Panc1 (cell line): ENCODE results near the gene RAB3IL1. TPM values are rescaled to one million over a fixed set of nuclear protein-coding genes. Genes with fewer than 3 reads are reported as not detected.

Experiments
- ATAC-seq: fragments of 200-7000 bp; cut with Tn5 transposase; 2 replicates; pipeline ENCODE4 v1.9.1; 2020; ENCODE audit warnings: mild to moderate bottlenecking, moderate library complexity
- BruUV-seq: library from RNA; stranded (reverse); fragments of 400-500 nt; replicated peaks from 2 replicates; lab custom pipeline; 2021; lab: Mats Ljungman, UMichigan
- CTCF ChIA-PET: fragments of 300-600 bp; sonication (Branson Sonifier 250); formaldehyde crosslinking; loops from one replicate; lab custom pipeline; 2022; ENCODE audit warnings: antibody characterized with exemption; lab: Charles Lee
- POLR2A ChIA-PET: fragments of 300-600 bp; sonication (Branson Sonifier 250); formaldehyde crosslinking; loops from one replicate; lab custom pipeline; 2022; ENCODE audit warnings: antibody characterized with exemption; lab: Charles Lee
- DNase-seq: peaks from one replicate; pipeline ENCODE4 v3.0.0-alpha.2; 2010; ENCODE audit warnings: low read depth, low spot score
- H3K27ac ChIP-seq: 2 replicates; pipeline ENCODE4 v1.5.1; 2011; ENCODE audit warnings: mild to moderate bottlenecking, low read length, inconsistent platforms
- H3K27me3 ChIP-seq: fragments of 200-500 bp; sonication (Bioruptor generic); 2 replicates; pipeline ENCODE4 v1.6.0; 2014; ENCODE audit warnings: low read length, inconsistent platforms; ENCODE audit not compliant: control insufficient read depth, insufficient read depth
- H3K36me3 ChIP-seq: fragments of 200-500 bp; sonication (Bioruptor generic); 2 replicates; pipeline ENCODE4 v1.5.1; 2014; ENCODE audit warnings: inconsistent platforms, mild to moderate bottlenecking, low read length, moderate library complexity; ENCODE audit not compliant: control insufficient read depth, insufficient read depth
- H3K4me1 ChIP-seq: 2 replicates; pipeline ENCODE4 v1.5.1; 2011; ENCODE audit warnings: inconsistent platforms, mild to moderate bottlenecking, low read length, moderate library complexity; ENCODE audit not compliant: control insufficient read depth, insufficient read depth
- H3K4me3 ChIP-seq, 2 experiments: 2 replicates each; pipeline ENCODE4 v1.5.1; 2011 to 2012; ENCODE audit warnings: low read depth in 2 of 2, low read length in 2 of 2, mild to moderate bottlenecking in 2 of 2, inconsistent platforms in 1 of 2, moderate library complexity in 1 of 2
- H3K9me3 ChIP-seq: fragments of 200-500 bp; sonication (Bioruptor generic); 2 replicates; pipeline ENCODE4 v1.5.1; 2014; ENCODE audit warnings: low read depth, mild to moderate bottlenecking, inconsistent platforms, low read length, moderate library complexity; ENCODE audit not compliant: control insufficient read depth, insufficient read depth
- POLR2AphosphoS5 ChIP-seq: IDR thresholded peaks from 2 replicates; pipeline ENCODE4 v1.6.1; 2012; ENCODE audit warnings: mild to moderate bottlenecking, low read depth, low read length, moderate library complexity
- SIN3A ChIP-seq: IDR thresholded peaks from 2 replicates; pipeline ENCODE4 v1.6.1; 2012; ENCODE audit warnings: low read depth, mild to moderate bottlenecking, low read length, moderate library complexity, borderline replicate concordance; ENCODE audit not compliant: insufficient read depth
- TCF7L2 ChIP-seq: IDR thresholded peaks from 2 replicates; pipeline ENCODE4 v1.6.1; 2011; ENCODE audit warnings: mild to moderate bottlenecking, low read depth, low read length, inconsistent platforms
- in situ Hi-C: cut with HindIII; loops from 2 replicates; pipeline ENCODE4 v1.10.0; 2016; ENCODE audit warnings: low sequenced_read_pairs, low pct_unique_long_range_greater_than_20kb
- intact Hi-C: fragments of 100-400 bp; cut with micrococcal nuclease; formaldehyde crosslinking; loops from one replicate; pipeline ENCODE4 v1.10.0; 2022; ENCODE audit not compliant: unreplicated experiment
- total RNA-seq: library from RNA; stranded (reverse); gene quantifications from one replicate; pipeline ENCODE4 v1.2.1, GENCODE V29; 2021; ENCODE audit not compliant: unreplicated experiment
- TF ChIP-seq, protein P1 (sequence below): fragments of 450-650 bp; IDR thresholded peaks from 2 replicates; pipeline ENCODE4 v1.5.1; 2017; ENCODE audit warnings: mild to moderate bottlenecking
- TF ChIP-seq, protein P2 (sequence below), 2 experiments: IDR thresholded peaks; 2 replicates each; pipeline ENCODE4 v1.6.1; 2011 to 2012; ENCODE audit warnings: low read depth in 2 of 2, control low read depth in 1 of 2, low read length in 1 of 2, mild to moderate bottlenecking in 1 of 2, moderate library complexity in 1 of 2; ENCODE audit not compliant: insufficient read depth in 1 of 2

The RAB3IL1 gene
- total RNA-seq, 1 experiment from 2014 or later: 8.9 TPM

DNA sequence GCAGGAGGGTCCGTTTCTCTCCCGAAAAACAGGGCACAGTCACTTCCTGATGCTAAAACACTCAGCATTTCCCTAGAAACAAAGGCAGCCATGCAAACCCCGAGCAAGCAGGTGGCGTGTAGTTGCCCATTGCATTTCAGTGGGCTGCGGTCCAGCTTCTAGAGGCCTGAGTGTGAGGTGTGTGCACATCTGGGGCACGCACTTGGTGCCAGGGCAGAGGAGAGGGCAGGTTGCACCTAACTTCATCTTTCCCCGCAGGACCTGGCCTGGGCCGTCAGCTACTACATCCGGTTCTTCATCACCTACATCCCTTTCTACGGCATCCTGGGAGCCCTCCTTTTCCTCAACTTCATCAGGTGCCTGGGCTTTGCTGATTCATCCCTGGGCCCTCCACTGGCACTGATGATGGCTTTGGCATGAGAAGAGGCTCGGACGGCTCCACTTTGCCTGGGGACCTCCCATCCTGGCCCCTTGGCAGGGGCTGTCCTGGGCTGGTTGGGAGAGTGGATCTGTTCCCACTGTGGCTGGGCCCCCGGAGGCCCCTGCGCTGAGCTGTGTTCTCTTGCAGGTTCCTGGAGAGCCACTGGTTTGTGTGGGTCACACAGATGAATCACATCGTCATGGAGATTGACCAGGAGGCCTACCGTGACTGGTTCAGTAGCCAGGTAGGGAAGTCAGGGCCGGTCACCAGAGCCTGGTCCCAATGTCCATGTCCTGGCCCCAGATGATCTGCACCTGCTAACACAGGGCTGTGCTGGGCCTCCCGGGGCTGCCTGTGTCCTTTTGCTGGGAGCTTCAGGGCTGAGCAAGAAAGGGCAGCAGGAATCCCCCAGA is 54.4 kb downstream of the RAB3IL1 start:
- peak; percentile 35; the same call in 1 of the 2 replicates for ATAC-seq
- in situ Hi-C loops (no loop called here), intact Hi-C loops (no loop called here)
- POLR2A ChIA-PET: interaction anchor here (0.6 kb wide), 1 partner anchor 66 kb away, joined by 3 read pairs; no protein-coding TSS in a partner anchor
- Histone ChIP-seq H3K36me3 (no peaks in the 10 kb centered on the region; the same call in 1 of the 2 replicates), H3K27ac (no peak overlapping the region), H3K4me1 (no peaks in the 10 kb centered on the region; the same call in 1 of the 2 replicates), H3K4me3 (no peak overlapping the region), H3K9me3 (no peaks in the 10 kb centered on the region), H3K27me3 (no peaks in the 10 kb centered on the region)
- CTCF ChIA-PET: interaction anchor here (0.5 kb wide), 1 partner anchor 110 kb away, joined by 3 read pairs; no protein-coding TSS in a partner anchor
- TF ChIP-seq, protein P1, sequence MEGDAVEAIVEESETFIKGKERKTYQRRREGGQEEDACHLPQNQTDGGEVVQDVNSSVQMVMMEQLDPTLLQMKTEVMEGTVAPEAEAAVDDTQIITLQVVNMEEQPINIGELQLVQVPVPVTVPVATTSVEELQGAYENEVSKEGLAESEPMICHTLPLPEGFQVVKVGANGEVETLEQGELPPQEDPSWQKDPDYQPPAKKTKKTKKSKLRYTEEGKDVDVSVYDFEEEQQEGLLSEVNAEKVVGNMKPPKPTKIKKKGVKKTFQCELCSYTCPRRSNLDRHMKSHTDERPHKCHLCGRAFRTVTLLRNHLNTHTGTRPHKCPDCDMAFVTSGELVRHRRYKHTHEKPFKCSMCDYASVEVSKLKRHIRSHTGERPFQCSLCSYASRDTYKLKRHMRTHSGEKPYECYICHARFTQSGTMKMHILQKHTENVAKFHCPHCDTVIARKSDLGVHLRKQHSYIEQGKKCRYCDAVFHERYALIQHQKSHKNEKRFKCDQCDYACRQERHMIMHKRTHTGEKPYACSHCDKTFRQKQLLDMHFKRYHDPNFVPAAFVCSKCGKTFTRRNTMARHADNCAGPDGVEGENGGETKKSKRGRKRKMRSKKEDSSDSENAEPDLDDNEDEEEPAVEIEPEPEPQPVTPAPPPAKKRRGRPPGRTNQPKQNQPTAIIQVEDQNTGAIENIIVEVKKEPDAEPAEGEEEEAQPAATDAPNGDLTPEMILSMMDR: no peak
- TF ChIP-seq, protein P2, sequence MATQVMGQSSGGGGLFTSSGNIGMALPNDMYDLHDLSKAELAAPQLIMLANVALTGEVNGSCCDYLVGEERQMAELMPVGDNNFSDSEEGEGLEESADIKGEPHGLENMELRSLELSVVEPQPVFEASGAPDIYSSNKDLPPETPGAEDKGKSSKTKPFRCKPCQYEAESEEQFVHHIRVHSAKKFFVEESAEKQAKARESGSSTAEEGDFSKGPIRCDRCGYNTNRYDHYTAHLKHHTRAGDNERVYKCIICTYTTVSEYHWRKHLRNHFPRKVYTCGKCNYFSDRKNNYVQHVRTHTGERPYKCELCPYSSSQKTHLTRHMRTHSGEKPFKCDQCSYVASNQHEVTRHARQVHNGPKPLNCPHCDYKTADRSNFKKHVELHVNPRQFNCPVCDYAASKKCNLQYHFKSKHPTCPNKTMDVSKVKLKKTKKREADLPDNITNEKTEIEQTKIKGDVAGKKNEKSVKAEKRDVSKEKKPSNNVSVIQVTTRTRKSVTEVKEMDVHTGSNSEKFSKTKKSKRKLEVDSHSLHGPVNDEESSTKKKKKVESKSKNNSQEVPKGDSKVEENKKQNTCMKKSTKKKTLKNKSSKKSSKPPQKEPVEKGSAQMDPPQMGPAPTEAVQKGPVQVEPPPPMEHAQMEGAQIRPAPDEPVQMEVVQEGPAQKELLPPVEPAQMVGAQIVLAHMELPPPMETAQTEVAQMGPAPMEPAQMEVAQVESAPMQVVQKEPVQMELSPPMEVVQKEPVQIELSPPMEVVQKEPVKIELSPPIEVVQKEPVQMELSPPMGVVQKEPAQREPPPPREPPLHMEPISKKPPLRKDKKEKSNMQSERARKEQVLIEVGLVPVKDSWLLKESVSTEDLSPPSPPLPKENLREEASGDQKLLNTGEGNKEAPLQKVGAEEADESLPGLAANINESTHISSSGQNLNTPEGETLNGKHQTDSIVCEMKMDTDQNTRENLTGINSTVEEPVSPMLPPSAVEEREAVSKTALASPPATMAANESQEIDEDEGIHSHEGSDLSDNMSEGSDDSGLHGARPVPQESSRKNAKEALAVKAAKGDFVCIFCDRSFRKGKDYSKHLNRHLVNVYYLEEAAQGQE (IDR thresholded peaks at IDR 0.05; ENCODE audit: insufficient read depth in 1 of 2, low read depth in 2 of 2, low read length in 1 of 2): no peak
- TF ChIP-seq TCF7L2 (no peak), POLR2AphosphoS5 (no peak), SIN3A (no peak)
- DNase-seq: no peak
- BruUV-seq: no TSS peak

DNA sequence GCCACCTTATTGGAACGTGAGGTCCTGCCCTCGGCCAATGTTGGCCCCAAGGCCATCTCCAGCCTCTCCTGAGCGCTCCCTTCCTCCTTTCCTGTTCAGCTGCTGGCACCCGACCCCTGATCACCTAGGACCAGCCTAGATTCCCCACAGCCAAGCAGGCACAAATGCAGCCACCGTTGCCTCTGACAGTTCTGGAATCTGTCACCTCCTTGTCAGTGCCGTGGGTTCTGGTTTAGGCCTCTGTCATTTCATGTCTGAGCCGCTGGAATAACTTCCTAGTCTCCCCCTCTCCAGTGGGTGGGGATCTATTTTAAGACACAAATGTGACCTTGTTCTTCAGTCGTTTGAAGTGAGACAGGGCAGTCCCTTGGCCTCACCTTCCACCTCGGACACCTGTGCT is 55.7 kb downstream of the RAB3IL1 start:
- in situ Hi-C loops (no loop called here), intact Hi-C loops (no loop called here)
- Histone ChIP-seq H3K27me3 (no peaks in the 10 kb centered on the region), H3K4me3 (no peak overlapping the region), H3K9me3 (no peaks in the 10 kb centered on the region), H3K36me3 (no peaks in the 10 kb centered on the region; the same call in 1 of the 2 replicates), H3K4me1 (no peaks in the 10 kb centered on the region; the same call in 1 of the 2 replicates), H3K27ac (no peak overlapping the region; the same call in 1 of the 2 replicates)
- no peak for ATAC-seq
- ChIA-PET CTCF (no interaction called here), POLR2A (no interaction called here)
- no peak for DNase-seq
- no TSS peak for BruUV-seq
- TF ChIP-seq, protein P2 (IDR thresholded peaks at IDR 0.05; ENCODE audit: insufficient read depth in 1 of 2, low read depth in 2 of 2, low read length in 1 of 2): no peak
- TF ChIP-seq SIN3A (no peak), TCF7L2 (no peak), POLR2AphosphoS5 (no peak)
- TF ChIP-seq, protein P1: no peak
